GM12878 (cell line): Measurements from ENCODE around the gene CTSL. TPM values are rescaled to one million over a fixed set of nuclear protein-coding genes. Genes with fewer than 3 reads are reported as not detected.

Experiments
- ATAC-seq: fragments of 200-7000 bp; cut with Tn5 transposase; 3 replicates; pipeline ENCODE4 v1.9.1; 2020; ENCODE audit warnings: mild to moderate bottlenecking, moderate library complexity
- BruUV-seq: library from RNA; stranded (reverse); fragments of 400-500 nt; replicated peaks from 2 replicates; lab custom pipeline; 2021; lab: Mats Ljungman, UMichigan
- CTCF ChIA-PET: fragments of 300-600 bp; sonication (Branson Sonifier 250); formaldehyde crosslinking; extraction: SDS; loops from one replicate; lab custom pipeline; 2021; ENCODE audit warnings: inconsistent platforms; lab: Yijun Ruan, JAX
- POLR2A ChIA-PET: fragments of 350-600 bp; formaldehyde crosslinking; extraction: SDS; loops from one replicate; lab custom pipeline; 2021; ENCODE audit warnings: inconsistent platforms; lab: Charles Lee
- RAD21 ChIA-PET: fragments of 300-600 bp; sonication (Branson Sonifier 250); formaldehyde crosslinking; loops from one replicate; lab custom pipeline; 2023; ENCODE audit warnings: antibody characterized with exemption; ENCODE audit not compliant: unreplicated experiment; lab: Charles Lee
- SMC1A ChIA-PET: fragments of 300-600 bp; sonication (Branson Sonifier 250); formaldehyde crosslinking; loops from one replicate; lab custom pipeline; 2023; ENCODE audit not compliant: unreplicated experiment, uncharacterized antibody; lab: Charles Lee
- DNase-seq: peaks from one replicate; pipeline ENCODE4 v3.0.0-alpha.2; 2011; ENCODE audit warnings: low read depth, low spot score
- FAIRE-seq: peaks from 3 replicates; lab custom pipeline; 2011; peaks lifted over from hg19 to GRCh38; lab: Jason Lieb, UNC
- H2AFZ ChIP-seq: 2 replicates; pipeline ENCODE4 v1.6.0; 2011; ENCODE audit warnings: low read depth, low read length, control low read depth; ENCODE audit not compliant: control insufficient read depth
- H3K27ac ChIP-seq: 2 replicates; pipeline ENCODE4 v1.5.1; 2011; ENCODE audit warnings: control low read depth; ENCODE audit not compliant: control insufficient read depth, insufficient read depth
- H3K27me3 ChIP-seq, 2 experiments: replicated peaks in 1 of 2; 2 replicates each; pipeline versions ENCODE4 v1.6.0 to v1.6.1; 2011; ENCODE audit warnings: low read length in 1 of 2; ENCODE audit not compliant: control insufficient read depth in 2 of 2, insufficient read depth in 2 of 2
- H3K36me3 ChIP-seq, 2 experiments: 2 replicates each; pipeline ENCODE4 v1.5.1; 2011; ENCODE audit warnings: low read length in 1 of 2; ENCODE audit not compliant: control insufficient read depth in 2 of 2, insufficient read depth in 2 of 2
- H3K4me1 ChIP-seq: 2 replicates; pipeline ENCODE4 v1.6.1; 2011; ENCODE audit warnings: mild to moderate bottlenecking, low read length, moderate library complexity, mixed read lengths; ENCODE audit not compliant: control insufficient read depth, insufficient read depth
- H3K4me2 ChIP-seq: 2 replicates; pipeline ENCODE4 v1.6.0; 2011; ENCODE audit warnings: control low read depth; ENCODE audit not compliant: control insufficient read depth, insufficient read depth
- H3K4me3 ChIP-seq: fragments of 200-600 bp; sonication (generic); 2 replicates; pipeline ENCODE4 v1.5.1; 2016
- H3K79me2 ChIP-seq: 2 replicates; pipeline ENCODE4 v1.6.0; 2011; ENCODE audit warnings: low read length; ENCODE audit not compliant: control insufficient read depth, insufficient read depth
- H3K9ac ChIP-seq: 2 replicates; pipeline ENCODE4 v1.8.0; 2011; ENCODE audit warnings: low read length, control low read depth, mixed read lengths; ENCODE audit not compliant: control insufficient read depth, insufficient read depth
- H3K9me3 ChIP-seq: replicated peaks from 3 replicates; pipeline ENCODE4 v1.5.1; 2011; ENCODE audit warnings: mild to moderate bottlenecking, low read length; ENCODE audit not compliant: control insufficient read depth, insufficient read depth
- H4K20me1 ChIP-seq: 2 replicates; pipeline ENCODE4 v1.6.0; 2011; ENCODE audit not compliant: control insufficient read depth, insufficient read depth
- FOXK2 ChIP-seq: fragments of 450-650 bp; IDR thresholded peaks from 2 replicates; pipeline ENCODE4 v1.6.1; 2017; ENCODE audit warnings: mild to moderate bottlenecking, moderate library complexity
- NBN ChIP-seq: fragments of 450-650 bp; IDR thresholded peaks from 2 replicates; pipeline ENCODE4 v1.6.1; 2016
- NFYA ChIP-seq: IDR thresholded peaks from 2 replicates; pipeline ENCODE4 v1.6.1; 2011; ENCODE audit warnings: low read depth, mild to moderate bottlenecking, low read length, improper control_type of control experiment, borderline replicate concordance
- NR2C2 ChIP-seq: IDR thresholded peaks from 2 replicates; pipeline ENCODE4 v1.6.1; 2011; ENCODE audit warnings: borderline replicate concordance, low read depth; ENCODE audit not compliant: control insufficient read depth, insufficient read length
- RELA ChIP-seq: fragments of 450-650 bp; IDR thresholded peaks from 2 replicates; pipeline ENCODE4 v1.8.0; 2014; ENCODE audit warnings: borderline replicate concordance; ENCODE audit not compliant: partially characterized antibody
- REST ChIP-seq: IDR thresholded peaks from 2 replicates; pipeline ENCODE4 v1.6.1; 2012; ENCODE audit warnings: mild to moderate bottlenecking, low read depth, low read length
- SIN3A ChIP-seq: IDR thresholded peaks from 2 replicates; pipeline ENCODE4 v1.6.1; 2012; ENCODE audit warnings: low read depth, low read length, improper control_type of control experiment
- STAT1 ChIP-seq: fragments of 450-650 bp; conservative IDR thresholded peaks from 2 replicates; pipeline ENCODE4 v1.6.1; 2014; ENCODE audit warnings: antibody characterized with exemption, mild to moderate bottlenecking
- WRNIP1 ChIP-seq: IDR thresholded peaks from 2 replicates; pipeline ENCODE4 v1.6.1; 2011; ENCODE audit warnings: low read depth, low read length, improper control_type of control experiment, borderline replicate concordance
- ZBTB33 ChIP-seq: fragments of 450-650 bp; IDR thresholded peaks from 2 replicates; pipeline ENCODE4 v1.6.1; 2017; ENCODE audit warnings: mild to moderate bottlenecking
- WGBS: methylation state at CpG from one replicate; pipeline ENCODE4 v1.1.6; 2016; ENCODE audit warnings: low lambda C conversion rate; ENCODE audit not compliant: insufficient replicate concordance, insufficient coverage; ENCODE audit errors: missing lambda C conversion rate; 5-methylcytosine and 5-hydroxymethylcytosine counted together
- in situ Hi-C: fragments of 300-500 bp; cut with MboI; formaldehyde crosslinking; loops from 9 replicates; pipeline ENCODE4 v1.14.3; 2018; ENCODE audit warnings: mixed read lengths
- intact Hi-C: fragments of 100-400 bp; cut with micrococcal nuclease; formaldehyde crosslinking; loops from one replicate; pipeline ENCODE4 v1.14.2; 2022; ENCODE audit not compliant: unreplicated experiment
- polyA plus RNA-seq, 11 experiments: library from polyadenylated mRNA; depleted of rRNA in 4 of 11; unstranded in 6 of 11; stranded (reverse) in 5 of 11; fragments of >200 nt; fragmentation: Nextera tagmentation in 4 of 11; fragmentation: Illumina TruSeq in 1 of 11; extraction: Ambion mirVana in 4 of 11; extraction: Trizol in 1 of 11; gene quantifications; 1 replicate in 1 of 11; 2 replicates in 10 of 11; pipeline versions ENCODE4 v1.2.1 to v1.2.3, GENCODE V29; 2011 to 2016; ENCODE audit warnings: inconsistent platforms in 2 of 11, missing spikeins in 2 of 11, low read depth in 1 of 11
- total RNA-seq, 4 experiments: library from RNA; depleted of rRNA in 3 of 4; stranded (reverse); fragments of >200 nt in 3 of 4; fragmentation: Illumina TruSeq in 1 of 4; extraction: Trizol in 1 of 4; gene quantifications; 2 replicates each; pipeline versions ENCODE4 v1.2.1 to v1.2.3, GENCODE V29; 2013 to 2021

Gene CTSL
- total and polyA plus RNA-seq, 10 of the 15 experiments (the other 5 are each of a cell fraction or from before 2014, with no cell fraction given), result 0.24 to 0.72 TPM; not detected in 8

GRCh38 chr9:87682085-87682484 is 43.8 kb upstream of the CTSL start:
- TF ChIP-seq ZBTB33 (no peak), SIN3A (no peak), NBN (no peak), REST (no peak), WRNIP1 (no peak), NR2C2 (no peak), STAT1 (no peak), NFYA (no peak), FOXK2 (no peak), RELA (no peak)
- in situ Hi-C loops (no loop called here), intact Hi-C loops (no loop called here)
- ChIA-PET CTCF (interaction anchor here (1.3 kb wide), 1 partner anchor 25 kb away, joined by 3 read pairs; no protein-coding TSS in a partner anchor), SMC1A (no interaction called here), RAD21 (no interaction called here), POLR2A (no interaction called here)
- no peak overlapping the region for H3K4me2 ChIP-seq
- no peak overlapping the region for H2AFZ ChIP-seq
- no peak overlapping the region for H3K27ac ChIP-seq
- no peak overlapping the region for H3K4me3 ChIP-seq
- no peak for ATAC-seq
- WGBS, result 62% methylated on average over 4 of the region's 4 CpGs
- H3K9ac ChIP-seq, result no peak overlapping the region
- no peak for FAIRE-seq
- H3K36me3 ChIP-seq, result peaks cover 1 to 10% of the 10 kb centered on the region in 2 experiments; a peak in 3 of 4 replicates
- no peaks in the 10 kb centered on the region for H3K4me1 ChIP-seq
- no peaks in the 10 kb centered on the region for H3K27me3 ChIP-seq
- BruUV-seq, result no TSS peak
- H3K9me3 ChIP-seq, result no peaks in the 10 kb centered on the region
- no peaks in the 10 kb centered on the region for H3K79me2 ChIP-seq
- no peak for DNase-seq
- no peaks in the 10 kb centered on the region for H4K20me1 ChIP-seq
